Nephron progenitor cell (in vitro differentiated cells): Measurements from ENCODE around the gene SLC25A34.

Experiments used
- DNase-seq: peaks from one replicate; pipeline ENCODE4 v3.0.0; 2021
- H3K27ac Mint-ChIP-seq: 2 replicates; pipeline ENCODE4 v1.8.0; 2021; ENCODE audit warnings: mild to moderate bottlenecking, moderate library complexity, mixed read lengths
- H3K27me3 Mint-ChIP-seq: 2 replicates; pipeline ENCODE4 v1.8.0; 2021; ENCODE audit warnings: mild to moderate bottlenecking, low read depth, mixed read lengths; ENCODE audit not compliant: poor library complexity
- H3K36me3 Mint-ChIP-seq: 2 replicates; pipeline ENCODE4 v1.8.0; 2021; ENCODE audit warnings: low read depth, mixed read lengths
- H3K4me1 Mint-ChIP-seq: 2 replicates; pipeline ENCODE4 v1.8.0; 2021; ENCODE audit warnings: mixed read lengths
- H3K4me3 Mint-ChIP-seq: 2 replicates; pipeline ENCODE4 v1.8.0; 2021; ENCODE audit warnings: mild to moderate bottlenecking, moderate library complexity, mixed read lengths
- H3K9me3 Mint-ChIP-seq: 2 replicates; pipeline ENCODE4 v1.8.0; 2021; ENCODE audit warnings: mild to moderate bottlenecking, moderate library complexity, mixed read lengths
- TF ChIP-seq, protein P1 (sequence below): fragments of 200-600 bp; sonication (generic); IDR thresholded peaks from 2 replicates; pipeline ENCODE4 v1.5.0; 2021; ENCODE audit warnings: antibody characterized with exemption

SLC25A34 gene

DNA sequence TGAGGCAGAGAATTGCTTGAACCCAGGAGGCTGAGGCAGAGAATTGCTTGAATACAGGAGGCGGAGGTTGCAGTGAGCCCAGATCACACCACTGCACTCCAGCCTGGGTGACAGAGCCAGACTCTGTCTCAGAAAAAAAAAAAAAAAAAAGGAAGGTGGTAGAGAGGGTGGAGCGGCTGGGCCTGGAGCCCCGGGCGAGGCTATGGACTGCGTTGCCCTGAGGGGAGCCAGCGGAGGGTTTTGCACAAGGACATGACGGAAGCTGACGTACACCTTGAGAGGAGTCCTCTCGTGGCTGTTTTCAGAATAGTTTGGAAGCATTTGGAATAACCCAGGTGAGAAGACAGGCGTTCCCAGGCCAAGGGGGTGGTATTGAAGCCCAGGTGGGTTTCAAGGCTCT is 15.7 kb downstream of the SLC25A34 start:
- H3K4me3 Mint-ChIP-seq, result no peak overlapping the region
- no peaks in the 10 kb centered on the region for H3K9me3 Mint-ChIP-seq
- no peak for DNase-seq
- no peaks in the 10 kb centered on the region for H3K36me3 Mint-ChIP-seq
- TF ChIP-seq, protein P1, sequence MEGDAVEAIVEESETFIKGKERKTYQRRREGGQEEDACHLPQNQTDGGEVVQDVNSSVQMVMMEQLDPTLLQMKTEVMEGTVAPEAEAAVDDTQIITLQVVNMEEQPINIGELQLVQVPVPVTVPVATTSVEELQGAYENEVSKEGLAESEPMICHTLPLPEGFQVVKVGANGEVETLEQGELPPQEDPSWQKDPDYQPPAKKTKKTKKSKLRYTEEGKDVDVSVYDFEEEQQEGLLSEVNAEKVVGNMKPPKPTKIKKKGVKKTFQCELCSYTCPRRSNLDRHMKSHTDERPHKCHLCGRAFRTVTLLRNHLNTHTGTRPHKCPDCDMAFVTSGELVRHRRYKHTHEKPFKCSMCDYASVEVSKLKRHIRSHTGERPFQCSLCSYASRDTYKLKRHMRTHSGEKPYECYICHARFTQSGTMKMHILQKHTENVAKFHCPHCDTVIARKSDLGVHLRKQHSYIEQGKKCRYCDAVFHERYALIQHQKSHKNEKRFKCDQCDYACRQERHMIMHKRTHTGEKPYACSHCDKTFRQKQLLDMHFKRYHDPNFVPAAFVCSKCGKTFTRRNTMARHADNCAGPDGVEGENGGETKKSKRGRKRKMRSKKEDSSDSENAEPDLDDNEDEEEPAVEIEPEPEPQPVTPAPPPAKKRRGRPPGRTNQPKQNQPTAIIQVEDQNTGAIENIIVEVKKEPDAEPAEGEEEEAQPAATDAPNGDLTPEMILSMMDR, result no peak
- H3K4me1 Mint-ChIP-seq, result peaks cover 47% of the 10 kb centered on the region
- peaks cover 17% of the 10 kb centered on the region for H3K27me3 Mint-ChIP-seq
- H3K27ac Mint-ChIP-seq, result no peak overlapping the region

DNA sequence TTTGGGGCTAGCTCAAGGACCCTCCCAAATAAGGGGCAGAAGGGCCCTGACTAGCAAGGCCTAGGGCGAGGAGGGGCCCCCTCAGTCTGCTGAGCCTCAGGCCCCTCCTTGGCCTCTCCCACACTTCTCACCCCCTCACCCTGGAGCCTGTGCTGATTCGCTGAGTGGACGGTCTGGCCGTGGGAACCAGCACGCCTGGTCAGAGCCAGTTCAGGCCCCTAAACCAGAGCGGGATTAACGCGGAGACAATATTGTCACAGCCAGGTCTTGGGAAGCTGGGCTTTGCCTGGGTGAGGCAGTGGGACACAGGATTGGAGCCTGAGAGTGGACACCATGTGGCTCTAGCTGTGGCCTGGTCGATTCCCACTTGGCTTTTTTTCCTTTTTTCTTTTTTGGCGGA is 17.7 kb downstream of the SLC25A34 start:
- no peaks in the 10 kb centered on the region for H3K9me3 Mint-ChIP-seq
- H3K4me1 Mint-ChIP-seq, result peaks cover 46% of the 10 kb centered on the region
- H3K4me3 Mint-ChIP-seq, result no peak overlapping the region
- no peak overlapping the region for H3K27ac Mint-ChIP-seq
- no peaks in the 10 kb centered on the region for H3K36me3 Mint-ChIP-seq
- peaks cover 17% of the 10 kb centered on the region for H3K27me3 Mint-ChIP-seq
- no peak for DNase-seq
- TF ChIP-seq, protein P1, result no peak

DNA sequence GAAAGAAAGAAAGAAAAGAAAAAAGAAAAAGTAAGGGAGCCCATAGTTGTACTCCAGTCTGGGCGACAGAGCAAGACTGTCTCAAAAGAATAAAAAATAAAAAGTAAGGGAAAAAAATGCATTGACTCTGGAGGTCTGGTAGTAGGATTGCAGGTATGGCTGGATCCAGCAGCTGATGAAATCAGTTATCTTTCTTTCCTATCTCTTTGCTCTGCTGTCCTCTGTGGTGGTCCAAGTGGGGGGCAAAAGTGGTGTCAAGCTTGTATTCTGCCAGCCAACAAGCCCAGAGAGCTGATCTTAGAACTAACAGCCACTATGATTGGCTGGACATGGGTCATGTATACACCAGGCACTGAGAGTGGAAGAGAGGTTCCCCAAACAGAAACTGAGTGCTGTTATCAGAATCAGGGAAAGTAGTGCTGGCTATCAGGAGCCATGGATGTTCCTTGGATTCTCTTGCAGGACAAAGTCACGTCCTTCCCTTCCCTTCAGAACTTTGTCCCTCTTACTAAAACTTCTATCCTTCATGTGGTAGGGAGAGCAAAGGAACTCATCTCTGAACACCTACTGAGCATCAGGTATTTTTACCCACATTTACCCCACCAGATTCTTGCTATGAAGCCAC is 19.1 kb downstream of the SLC25A34 start:
- no peak overlapping the region for H3K27ac Mint-ChIP-seq
- no peaks in the 10 kb centered on the region for H3K36me3 Mint-ChIP-seq
- peaks cover 50% of the 10 kb centered on the region for H3K4me1 Mint-ChIP-seq
- H3K27me3 Mint-ChIP-seq, result peaks cover 17% of the 10 kb centered on the region
- no peak overlapping the region for H3K4me3 Mint-ChIP-seq
- no peak for DNase-seq
- H3K9me3 Mint-ChIP-seq, result no peaks in the 10 kb centered on the region
- TF ChIP-seq, protein P1, result no peak

DNA sequence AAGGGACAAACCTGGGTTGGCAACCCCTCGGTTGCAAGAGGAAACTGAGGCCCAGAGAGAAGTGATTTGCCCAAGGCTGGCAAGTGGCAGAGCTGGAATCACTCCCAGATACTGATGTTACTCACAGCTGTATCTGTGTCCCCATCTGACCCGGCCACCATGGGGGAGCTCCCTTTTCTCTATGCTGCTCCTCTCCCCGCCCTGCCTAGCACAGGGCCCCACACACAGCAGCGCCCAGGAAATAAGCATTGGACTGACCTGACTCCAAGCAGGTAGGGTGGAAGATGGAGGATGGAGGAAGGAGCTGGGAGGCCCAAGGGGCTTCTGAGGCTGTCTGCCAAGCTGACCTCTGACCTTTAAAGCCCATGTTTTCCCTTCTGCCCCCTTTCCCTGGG is 19.6 kb downstream of the SLC25A34 start:
- Mint-ChIP-seq H3K9me3 (no peaks in the 10 kb centered on the region), H3K4me1 (peaks cover 51% of the 10 kb centered on the region), H3K4me3 (no peak overlapping the region), H3K27ac (no peak overlapping the region), H3K27me3 (peaks cover 15% of the 10 kb centered on the region), H3K36me3 (no peaks in the 10 kb centered on the region)
- no peak for DNase-seq
- TF ChIP-seq, protein P1, result no peak

DNA sequence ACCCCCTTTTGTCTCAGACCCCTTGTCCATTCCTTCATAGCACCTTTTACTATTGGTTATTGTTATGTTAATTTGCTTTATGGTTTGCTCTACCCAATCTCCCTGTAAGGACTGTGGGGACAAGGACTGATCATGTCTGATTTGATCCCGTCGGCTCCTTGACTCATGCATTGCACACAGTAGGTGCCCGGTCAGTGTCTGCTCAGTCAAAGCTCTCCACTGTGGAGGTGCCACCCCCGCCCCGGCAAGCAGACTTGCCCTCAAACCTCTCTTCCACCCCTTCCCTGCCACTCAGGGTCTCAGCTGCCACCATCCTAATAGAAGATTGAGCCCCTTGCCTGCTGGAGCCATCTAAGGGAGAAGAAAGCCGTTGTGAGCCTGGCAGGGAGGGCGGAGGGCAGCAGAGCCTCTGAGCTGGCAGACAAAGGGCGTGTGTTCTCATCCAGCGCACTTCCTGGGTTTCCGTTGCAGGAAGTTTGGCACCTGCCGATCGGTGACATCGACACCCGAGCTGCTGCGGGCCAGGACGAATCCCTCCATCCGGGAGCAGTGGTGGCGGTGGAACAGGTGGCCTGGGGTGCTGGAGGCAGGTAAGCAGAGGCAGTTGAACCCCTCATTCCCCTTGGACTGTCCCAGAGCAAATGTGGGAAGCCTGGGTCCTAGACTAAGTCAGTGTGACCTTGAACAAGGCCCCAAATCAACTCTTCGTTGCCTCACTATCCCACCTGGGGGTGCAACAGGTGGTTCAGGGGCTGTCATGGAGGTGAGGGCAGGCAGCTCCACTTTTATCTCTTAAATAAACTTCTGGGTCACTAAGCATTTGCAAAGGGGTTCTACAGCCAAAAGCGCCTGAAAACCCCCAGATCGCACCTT is 20.3 kb downstream of the SLC25A34 start:
- Mint-ChIP-seq H3K9me3 (no peaks in the 10 kb centered on the region), H3K27ac (no peak overlapping the region), H3K4me3 (no peak overlapping the region), H3K4me1 (peaks cover 51% of the 10 kb centered on the region), H3K27me3 (peaks cover 14% of the 10 kb centered on the region), H3K36me3 (peaks cover under 1% of the 10 kb centered on the region)
- TF ChIP-seq, protein P1, result no peak
- DNase-seq, result no peak
